Bronchial epithelial cell (primary cell): Measurements from ENCODE around the gene GATAD2B. TPM values are rescaled to one million over a fixed set of nuclear protein-coding genes. Genes with fewer than 3 reads are reported as not detected.

Source experiments
- DNase-seq: peaks from one replicate; pipeline ENCODE4 v3.0.0-alpha.2; 2010; ENCODE audit warnings: low read depth
- FAIRE-seq: peaks from 2 replicates; lab custom pipeline; 2011; peaks lifted over from hg19 to GRCh38; lab: Jason Lieb, UNC
- H3K27me3 ChIP-seq: 2 replicates; pipeline ENCODE4 v1.5.1; 2011; ENCODE audit warnings: low read length; ENCODE audit not compliant: control insufficient read depth, insufficient read depth
- H3K36me3 ChIP-seq: 2 replicates; pipeline ENCODE4 v1.5.1; 2011; ENCODE audit warnings: low read length; ENCODE audit not compliant: control insufficient read depth, insufficient read depth
- H3K4me3 ChIP-seq: 2 replicates; pipeline ENCODE4 v1.5.1; 2011; ENCODE audit warnings: mild to moderate bottlenecking, low read depth, low read length, control low read depth
- CTCF ChIP-seq: IDR thresholded peaks from 2 replicates; pipeline ENCODE4 v1.5.1; 2011; ENCODE audit warnings: mild to moderate bottlenecking, moderate library complexity, low read length, control low read depth, inconsistent platforms; ENCODE audit not compliant: insufficient read depth, severe bottlenecking
- total RNA-seq: library from RNA; depleted of rRNA; stranded (reverse); fragments of >200 nt; gene quantifications from 2 replicates; pipeline ENCODE4 v1.2.1, GENCODE V29; 2014

The GATAD2B gene
- total RNA-seq, 1 donor from 2014 or later = 1.8 TPM

- no peak for FAIRE-seq
- no peak overlapping the region for H3K4me3 ChIP-seq
- H3K27me3 ChIP-seq = no peaks in the 10 kb centered on the region
- H3K36me3 ChIP-seq = no peaks in the 10 kb centered on the region
- no peak for DNase-seq
- TF ChIP-seq CTCF = no peak
Measured at GRCh38 chr1:153795330-153795837, 127.4 kb downstream of the GATAD2B start.

- H3K27me3 ChIP-seq = no peaks in the 10 kb centered on the region
- DNase-seq = no peak
- no peak overlapping the region for H3K4me3 ChIP-seq
- FAIRE-seq = no peak
- TF ChIP-seq CTCF = no peak
- no peaks in the 10 kb centered on the region for H3K36me3 ChIP-seq
Measured at GRCh38 chr1:153794624-153795329, 128.0 kb downstream of the GATAD2B start.

GRCh38 chr1:153793973-153794615 lies 128.7 kb downstream of the GATAD2B start:
- Histone ChIP-seq H3K4me3 (no peak overlapping the region), H3K36me3 (no peaks in the 10 kb centered on the region), H3K27me3 (no peaks in the 10 kb centered on the region)
- DNase-seq (no peak), FAIRE-seq (no peak)
- no peak for TF ChIP-seq CTCF

DNA sequence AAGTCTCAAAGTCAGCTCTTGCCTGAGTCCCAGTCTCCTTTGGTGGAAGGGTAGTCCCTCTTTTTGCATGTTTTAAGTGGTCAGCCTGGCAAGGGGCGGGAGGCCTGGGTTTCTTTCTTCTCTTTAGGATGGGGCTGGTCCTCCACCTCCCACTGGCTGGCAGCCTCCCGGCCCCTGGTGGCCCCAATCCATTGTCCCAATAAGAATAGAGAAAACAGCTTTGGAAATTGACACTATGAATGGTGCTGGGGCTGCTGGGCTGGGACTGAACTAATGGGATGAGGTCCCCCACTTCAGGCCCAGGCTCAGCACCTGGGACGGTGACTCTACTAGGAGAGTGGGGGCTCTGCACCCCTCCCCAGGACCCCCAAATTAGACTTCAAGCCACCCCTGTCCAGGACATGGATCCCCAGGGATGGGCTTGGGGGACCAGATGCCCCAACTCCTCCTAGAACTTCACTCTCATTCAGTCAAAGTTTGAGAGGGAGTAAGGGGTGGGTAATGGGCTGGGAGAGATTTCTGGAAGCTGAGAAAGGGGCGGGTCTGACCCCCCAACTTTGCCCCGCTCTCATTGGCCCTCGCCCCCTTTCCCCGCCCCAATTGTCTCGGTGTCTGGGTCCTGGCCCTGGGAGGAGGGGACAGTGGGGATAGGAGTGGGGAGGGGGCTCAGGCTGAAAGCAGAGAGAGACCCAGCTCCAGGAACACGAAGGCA lies 129.4 kb downstream of the GATAD2B start:
- TF ChIP-seq CTCF = no peak
- H3K27me3 ChIP-seq = no peaks in the 10 kb centered on the region
- DNase-seq (no peak), FAIRE-seq (no peak)
- H3K4me3 ChIP-seq = no peak overlapping the region
- H3K36me3 ChIP-seq = no peaks in the 10 kb centered on the region

- TF ChIP-seq CTCF = no peak
- DNase-seq (no peak), FAIRE-seq (no peak)
- Histone ChIP-seq H3K4me3 (no peak overlapping the region), H3K27me3 (no peaks in the 10 kb centered on the region), H3K36me3 (no peaks in the 10 kb centered on the region)
Measured at GRCh38 chr1:153792631-153793041, 130.1 kb downstream of the GATAD2B start.
